Right lobe of liver (tissue), 6 donors: Measurements from ENCODE around the gene EPHB1. TPM values are rescaled to one million over a fixed set of nuclear protein-coding genes. Genes with fewer than 3 reads are reported as not detected.

Experiments used
- ATAC-seq, 4 donors: fragments of 200-7000 bp; cut with Tn5 transposase; one replicate each; pipeline ENCODE4 v1.9.1; 2020; ENCODE audit warnings: mild to moderate bottlenecking in 4 of 4, moderate library complexity in 4 of 4
- DNase-seq, 3 donors: peaks; one replicate each; pipeline ENCODE4 v3.0.0-alpha.2; 2020
- H3K27ac ChIP-seq, 3 donors: fragments of 200-600 bp; one replicate each; pipeline ENCODE4 v1.8.0; 2022
- H3K27me3 ChIP-seq, 2 donors: fragments of 200-600 bp; one replicate each; pipeline ENCODE4 v1.8.0; 2022
- H3K36me3 ChIP-seq, 4 donors: fragments of 200-600 bp; sonication (generic) in 1 of 4; one replicate each; pipeline versions ENCODE4 v1.5.1 to v1.8.0; 2017 to 2022; ENCODE audit warnings: control low read depth in 1 of 4
- H3K4me1 ChIP-seq, 4 donors: fragments of 200-600 bp; sonication (generic) in 1 of 4; one replicate each; pipeline versions ENCODE4 v1.5.1 to v1.8.0; 2017 to 2022; ENCODE audit warnings: control low read depth in 1 of 4
- H3K4me3 ChIP-seq, 3 donors: fragments of 200-600 bp; one replicate each; pipeline ENCODE4 v1.8.0; 2022
- H3K9me3 ChIP-seq, 4 donors: fragments of 200-600 bp; sonication (generic) in 1 of 4; one replicate each; pipeline versions ENCODE4 v1.5.1 to v1.8.0; 2017 to 2022; ENCODE audit warnings: control low read depth in 1 of 4
- POLR2A ChIP-seq: fragments of 450-650 bp; IDR thresholded peaks from one replicate; pipeline ENCODE4 v1.6.1; 2017; ENCODE audit warnings: antibody characterized with exemption, mild to moderate bottlenecking
- WGBS: methylation state at CpG from one replicate; pipeline ENCODE4 v1.1.6; 2018; ENCODE audit warnings: low coverage, low lambda C conversion rate; ENCODE audit not compliant: insufficient coverage; ENCODE audit errors: missing lambda C conversion rate; 5-methylcytosine and 5-hydroxymethylcytosine counted together
- intact Hi-C, 2 donors: fragments of 100-400 bp; cut with DNase I; formaldehyde crosslinking; loops; one replicate each; pipeline versions ENCODE4 v1.11.2 to v1.14.1; 2022
- total RNA-seq, 6 experiments: library from RNA; depleted of rRNA in 2 of 6; stranded (reverse); fragments of >200 nt in 2 of 6; fragmentation: NEBNext Ultra II Directional in 3 of 6; extraction: Animal tissue kit (Norgen Biotek cat#: 25700) in 3 of 6; gene quantifications; one replicate each; pipeline versions ENCODE4 v1.1.0 to v1.2.4, GENCODE V29; 2016 to 2023
- TF ChIP-seq, protein P1 (sequence below), 4 donors: fragments of 200-600 bp in 3 of 4; fragments of 450-650 bp in 1 of 4; IDR thresholded peaks; one replicate each; pipeline versions ENCODE4 v1.5.1 to v1.8.0; 2016 to 2022; ENCODE audit warnings: antibody characterized with exemption in 4 of 4, mild to moderate bottlenecking in 2 of 4
- donor health status: DM: no; HTN: yes; CAD: no.
- donor health status: DM: no; HTN: no; CAD: no.
- donor health status: DM: no; HTN: no; CAD: no.
- donor health status: DM: no; HTN: yes; CAD: no.
- donor health status: DM: no; HTN: yes; CAD: no.

EPHB1 gene
- total RNA-seq, 6 experiments from 2014 or later, result 0.63 to 10.9 (median 1.8) TPM

DNA sequence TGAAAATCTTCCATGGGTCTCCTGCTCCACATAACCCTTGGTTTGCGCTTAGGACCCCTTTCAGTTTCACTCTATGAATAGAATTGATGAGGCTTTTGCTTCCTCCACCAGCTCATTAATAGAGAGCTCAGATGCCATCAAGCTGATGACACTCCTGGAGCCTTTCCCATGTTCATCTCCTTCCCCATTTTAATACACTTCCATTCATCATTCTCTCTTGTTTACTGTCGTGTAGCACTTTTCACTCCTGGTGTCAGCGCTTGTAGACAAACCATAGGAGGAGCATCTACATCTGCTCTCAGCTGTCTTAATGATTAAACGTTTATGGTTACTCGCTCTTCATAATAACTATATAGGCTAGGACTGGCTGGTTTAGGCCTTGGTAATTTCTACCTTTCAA, 363.5 kb downstream of the EPHB1 start:
- ATAC-seq (no peak), DNase-seq (no peak)
- WGBS, result 70% methylated on average over 5 of the region's 5 CpGs
- Histone ChIP-seq H3K36me3 (no peaks in the 10 kb centered on the region), H3K27ac (no peak overlapping the region), H3K4me1 (peaks cover 0 to 30% (median 13%) of the 10 kb centered on the region in 4 donors), H3K4me3 (no peak overlapping the region), H3K9me3 (no peaks in the 10 kb centered on the region), H3K27me3 (no peaks in the 10 kb centered on the region)
- intact Hi-C loops, result no loop called here
- TF ChIP-seq, protein P1, sequence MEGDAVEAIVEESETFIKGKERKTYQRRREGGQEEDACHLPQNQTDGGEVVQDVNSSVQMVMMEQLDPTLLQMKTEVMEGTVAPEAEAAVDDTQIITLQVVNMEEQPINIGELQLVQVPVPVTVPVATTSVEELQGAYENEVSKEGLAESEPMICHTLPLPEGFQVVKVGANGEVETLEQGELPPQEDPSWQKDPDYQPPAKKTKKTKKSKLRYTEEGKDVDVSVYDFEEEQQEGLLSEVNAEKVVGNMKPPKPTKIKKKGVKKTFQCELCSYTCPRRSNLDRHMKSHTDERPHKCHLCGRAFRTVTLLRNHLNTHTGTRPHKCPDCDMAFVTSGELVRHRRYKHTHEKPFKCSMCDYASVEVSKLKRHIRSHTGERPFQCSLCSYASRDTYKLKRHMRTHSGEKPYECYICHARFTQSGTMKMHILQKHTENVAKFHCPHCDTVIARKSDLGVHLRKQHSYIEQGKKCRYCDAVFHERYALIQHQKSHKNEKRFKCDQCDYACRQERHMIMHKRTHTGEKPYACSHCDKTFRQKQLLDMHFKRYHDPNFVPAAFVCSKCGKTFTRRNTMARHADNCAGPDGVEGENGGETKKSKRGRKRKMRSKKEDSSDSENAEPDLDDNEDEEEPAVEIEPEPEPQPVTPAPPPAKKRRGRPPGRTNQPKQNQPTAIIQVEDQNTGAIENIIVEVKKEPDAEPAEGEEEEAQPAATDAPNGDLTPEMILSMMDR (IDR thresholded peaks at IDR 0.05), result no peak
- TF ChIP-seq POLR2A, result no peak

DNA sequence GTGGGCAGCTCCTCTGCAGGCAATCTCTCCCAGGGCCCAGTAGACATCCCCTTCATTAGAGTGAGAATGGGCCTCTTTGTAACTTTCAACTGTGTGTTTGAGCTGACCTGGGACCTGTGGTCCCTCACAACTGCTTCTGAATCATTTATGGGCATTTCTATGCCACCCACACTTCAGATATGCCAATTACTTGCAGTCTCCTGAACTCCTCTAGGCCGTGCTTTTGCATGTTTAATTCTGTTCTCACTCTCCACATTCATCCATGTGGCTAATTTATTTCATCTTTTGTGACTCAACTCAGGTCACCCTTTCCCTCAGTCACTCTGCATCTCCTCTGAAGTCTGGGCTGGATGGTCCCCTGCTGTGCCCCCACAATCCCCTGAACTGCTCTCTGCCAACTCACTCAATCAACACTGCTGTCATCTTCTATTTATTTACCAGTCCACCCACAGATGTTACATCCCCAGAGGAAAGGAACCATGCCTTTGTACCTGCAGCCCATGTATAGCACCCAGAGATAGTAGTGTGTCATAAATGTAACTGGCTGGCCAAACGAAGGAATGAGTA, 364.7 kb downstream of the EPHB1 start:
- peak in 1 of 4 donors; percentile 5 for ATAC-seq
- Histone ChIP-seq H3K27me3 (no peaks in the 10 kb centered on the region), H3K4me1 (peaks cover 0 to 35% (median 13%) of the 10 kb centered on the region in 4 donors), H3K9me3 (no peaks in the 10 kb centered on the region), H3K27ac (no peak overlapping the region), H3K36me3 (no peaks in the 10 kb centered on the region), H3K4me3 (no peak overlapping the region)
- DNase-seq, result no peak
- intact Hi-C loops, result no loop called here
- WGBS, result 22% methylated on average over 2 of the region's 2 CpGs
- no peak for TF ChIP-seq POLR2A
- TF ChIP-seq, protein P1 (IDR thresholded peaks at IDR 0.05), result no peak

DNA sequence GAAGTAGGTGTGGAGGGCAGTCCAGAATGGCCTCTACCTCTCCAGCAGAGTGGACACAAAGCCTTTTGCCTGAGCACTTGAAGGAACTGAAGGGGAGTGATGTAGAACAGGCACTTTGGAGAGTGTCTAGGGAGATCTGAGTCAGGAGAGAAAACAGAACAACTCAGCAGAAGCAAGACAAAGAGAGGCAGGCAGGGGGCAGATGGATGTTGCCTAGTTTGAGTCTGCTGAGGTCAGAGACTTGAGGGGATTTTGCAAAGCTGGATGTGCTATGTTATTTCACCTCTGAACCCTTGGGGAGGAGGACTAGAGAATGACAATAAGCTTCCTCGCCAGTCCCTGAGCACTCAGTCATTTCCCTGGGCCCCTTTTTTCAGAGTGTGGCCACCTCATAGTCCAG, 366.4 kb downstream of the EPHB1 start:
- Histone ChIP-seq H3K36me3 (no peaks in the 10 kb centered on the region), H3K9me3 (no peaks in the 10 kb centered on the region), H3K27ac (no peak overlapping the region), H3K4me1 (peaks cover 0 to 22% (median 7%) of the 10 kb centered on the region in 4 donors), H3K4me3 (no peak overlapping the region), H3K27me3 (no peaks in the 10 kb centered on the region)
- WGBS, result no CpG with 5 or more reads among the region's 1 CpG
- intact Hi-C loops, result no loop called here
- TF ChIP-seq, protein P1 (IDR thresholded peaks at IDR 0.05), result no peak
- TF ChIP-seq POLR2A, result no peak
- DNase-seq (no peak), ATAC-seq (no peak)

DNA sequence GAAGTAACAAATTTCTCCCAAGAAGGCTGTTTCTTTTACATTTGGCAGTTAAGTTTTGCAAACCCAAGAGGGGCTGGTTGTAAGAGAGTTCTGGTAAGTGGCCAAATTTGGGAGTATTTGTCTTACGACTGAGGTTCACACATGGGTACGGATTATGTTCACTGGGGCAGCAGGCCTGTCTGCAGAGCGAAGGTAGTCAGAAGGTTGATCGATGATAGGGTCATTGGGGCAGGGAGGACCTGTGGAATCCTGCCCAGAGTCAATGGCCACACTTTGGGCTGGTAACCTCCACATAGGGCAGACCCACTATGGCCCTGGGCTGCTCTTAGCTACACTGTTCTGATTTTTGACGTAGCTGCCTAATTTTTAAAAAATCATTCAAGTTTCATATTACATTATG, 368.6 kb downstream of the EPHB1 start:
- intact Hi-C loops, result no loop called here
- 19% methylated on average over 3 of the region's 5 CpGs for WGBS
- Histone ChIP-seq H3K36me3 (no peaks in the 10 kb centered on the region), H3K4me1 (peaks cover 0 to 17% (median 0%) of the 10 kb centered on the region in 4 donors), H3K9me3 (no peaks in the 10 kb centered on the region), H3K4me3 (no peak overlapping the region), H3K27ac (peak overlapping the region in 1 of 3 donors; percentile 35), H3K27me3 (no peaks in the 10 kb centered on the region)
- TF ChIP-seq POLR2A, result no peak
- TF ChIP-seq, protein P1 (IDR thresholded peaks at IDR 0.05), result no peak
- DNase-seq (peak; percentile 48 to 87 (median 78)), ATAC-seq (peak; percentile 91 to 99 (median 92))
